ENCODE results near the gene AGBL5. TPM values are rescaled to one million over a fixed set of nuclear protein-coding genes. Genes with fewer than 3 reads are reported as not detected.

Gene AGBL5
- total RNA-seq, 2 donors from 2014 or later: 56.9 to 76.1 TPM

DNA sequence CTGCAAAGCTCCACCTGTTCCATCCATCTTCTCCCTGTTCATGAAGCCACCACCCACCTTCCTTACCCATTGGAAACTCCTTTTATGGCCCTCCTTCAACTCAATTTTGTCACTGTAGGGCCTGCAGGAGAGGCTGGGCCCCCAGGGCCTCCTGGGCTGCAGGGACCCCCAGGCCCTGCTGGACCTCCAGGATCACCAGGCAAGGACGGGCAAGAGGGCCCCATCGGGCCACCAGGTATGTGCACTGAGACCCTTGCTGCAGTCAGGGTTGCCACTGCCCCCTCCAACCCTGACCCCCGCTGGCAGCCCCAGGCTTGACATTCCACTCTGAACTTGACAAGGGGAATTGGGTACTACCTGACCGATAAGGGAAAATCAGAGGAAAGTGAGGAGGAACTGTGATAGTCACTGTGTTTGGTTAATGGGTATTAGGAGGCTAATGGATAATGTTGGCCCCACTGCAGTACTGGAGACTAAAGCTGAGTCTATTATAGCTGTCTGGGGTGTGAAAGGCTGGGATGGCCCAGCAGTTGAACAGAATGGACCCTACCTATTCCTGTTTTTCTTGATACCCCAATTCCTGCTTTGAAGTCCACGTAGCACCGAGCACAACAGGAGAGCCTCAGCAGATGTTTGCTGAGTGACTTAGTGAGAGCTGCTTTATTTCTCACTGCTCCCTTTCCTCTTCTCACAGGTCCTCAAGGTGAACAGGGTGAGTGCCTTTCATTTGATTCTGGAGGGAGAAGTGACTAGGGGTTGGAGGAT, 33.0 kb downstream of the AGBL5 start:
- H3K27ac Mint-ChIP-seq: no peak overlapping the region
- DNase-seq: no peak

DNA sequence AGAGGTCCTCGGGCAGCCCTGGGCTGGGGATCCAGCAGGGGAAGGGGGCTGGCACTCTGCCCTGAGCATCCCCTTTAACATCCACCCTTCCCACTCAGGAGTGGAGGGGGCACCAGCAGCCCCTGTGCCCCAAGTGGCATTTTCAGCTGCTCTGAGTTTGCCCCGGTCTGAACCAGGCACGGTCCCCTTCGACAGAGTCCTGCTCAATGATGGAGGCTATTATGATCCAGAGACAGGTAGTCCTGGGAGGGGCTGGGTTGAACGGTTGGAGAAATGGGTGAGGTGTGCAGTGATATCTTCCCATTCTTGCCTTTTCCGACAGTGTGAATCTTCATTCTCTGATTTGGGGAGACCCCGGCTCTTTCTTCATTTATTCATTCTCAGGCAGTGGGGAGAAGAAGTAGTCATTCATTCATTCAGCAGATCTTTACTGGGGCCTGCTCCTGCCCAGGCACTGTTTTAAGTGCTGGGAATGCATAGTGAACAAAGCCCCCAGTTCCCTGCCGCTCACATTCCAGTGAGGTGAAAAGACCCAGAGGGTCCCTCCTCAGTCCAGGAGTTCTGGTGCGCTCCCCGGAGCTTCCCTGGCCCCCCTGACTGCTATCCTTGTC, 33.7 kb downstream of the AGBL5 start:
- Mint-ChIP-seq H3K36me3 (ENCODE audit: low read depth) (no peaks in the 10 kb centered on the region), H3K4me1 (peaks cover 9% of the 10 kb centered on the region), H3K27me3 (ENCODE audit: insufficient read depth) (peaks cover 28% of the 10 kb centered on the region), H3K9me3 (no peaks in the 10 kb centered on the region), H3K4me3 (peak overlapping the region; percentile 58), H3K27ac (no peak overlapping the region)
- Histone ChIP-seq H3K9ac (ENCODE audit: extremely low read depth, low read length, poor library complexity, severe bottlenecking) (no peak overlapping the region), H3K27me3 (ENCODE audit: control insufficient read depth, insufficient read depth, low read length, poor library complexity, severe bottlenecking) (peaks cover 26% of the 10 kb centered on the region), H3K27ac (ENCODE audit: low read depth, low read length) (no peak overlapping the region), H3K4me3 (ENCODE audit: low read length) (peak overlapping the region; percentile 81), H3K36me3 (ENCODE audit: control insufficient read depth, insufficient read depth, low read length) (no peaks in the 10 kb centered on the region), H3K9me3 (ENCODE audit: control insufficient read depth, low read length) (no peaks in the 10 kb centered on the region), H3K4me1 (ENCODE audit: control insufficient read depth, insufficient read depth, low read length) (no peaks in the 10 kb centered on the region)
- DNase-seq: no peak
- 47 to 65% methylated on average over 3 to 9 of the region's 10 CpGs for WGBS, 2 experiments (ENCODE audit: insufficient coverage in 1 of 2, insufficient read length in 1 of 2)
- TF ChIP-seq, protein P1, sequence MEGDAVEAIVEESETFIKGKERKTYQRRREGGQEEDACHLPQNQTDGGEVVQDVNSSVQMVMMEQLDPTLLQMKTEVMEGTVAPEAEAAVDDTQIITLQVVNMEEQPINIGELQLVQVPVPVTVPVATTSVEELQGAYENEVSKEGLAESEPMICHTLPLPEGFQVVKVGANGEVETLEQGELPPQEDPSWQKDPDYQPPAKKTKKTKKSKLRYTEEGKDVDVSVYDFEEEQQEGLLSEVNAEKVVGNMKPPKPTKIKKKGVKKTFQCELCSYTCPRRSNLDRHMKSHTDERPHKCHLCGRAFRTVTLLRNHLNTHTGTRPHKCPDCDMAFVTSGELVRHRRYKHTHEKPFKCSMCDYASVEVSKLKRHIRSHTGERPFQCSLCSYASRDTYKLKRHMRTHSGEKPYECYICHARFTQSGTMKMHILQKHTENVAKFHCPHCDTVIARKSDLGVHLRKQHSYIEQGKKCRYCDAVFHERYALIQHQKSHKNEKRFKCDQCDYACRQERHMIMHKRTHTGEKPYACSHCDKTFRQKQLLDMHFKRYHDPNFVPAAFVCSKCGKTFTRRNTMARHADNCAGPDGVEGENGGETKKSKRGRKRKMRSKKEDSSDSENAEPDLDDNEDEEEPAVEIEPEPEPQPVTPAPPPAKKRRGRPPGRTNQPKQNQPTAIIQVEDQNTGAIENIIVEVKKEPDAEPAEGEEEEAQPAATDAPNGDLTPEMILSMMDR (conservative IDR thresholded peaks at IDR 0.05): no peak

More for the DNA sequence above, 33.0 kb downstream of the AGBL5 start:
- Mint-ChIP-seq H3K27me3 (ENCODE audit: insufficient read depth) (peaks cover 26% of the 10 kb centered on the region), H3K36me3 (ENCODE audit: low read depth) (no peaks in the 10 kb centered on the region), H3K4me3 (no peak overlapping the region), H3K4me1 (peaks cover 9% of the 10 kb centered on the region), H3K9me3 (no peaks in the 10 kb centered on the region)
- no peaks in the 10 kb centered on the region for H3K9me3 ChIP-seq (ENCODE audit: control insufficient read depth, low read length)
- no peak overlapping the region for H3K27ac ChIP-seq (ENCODE audit: low read depth, low read length)
- peaks cover 26% of the 10 kb centered on the region for H3K27me3 ChIP-seq (ENCODE audit: control insufficient read depth, insufficient read depth, low read length, poor library complexity, severe bottlenecking)
- H3K4me1 ChIP-seq (ENCODE audit: control insufficient read depth, insufficient read depth, low read length): no peaks in the 10 kb centered on the region
- H3K36me3 ChIP-seq (ENCODE audit: control insufficient read depth, insufficient read depth, low read length): no peaks in the 10 kb centered on the region
- no peak overlapping the region for H3K9ac ChIP-seq (ENCODE audit: extremely low read depth, low read length, poor library complexity, severe bottlenecking)
- 76 to 89% methylated on average over 5 to 6 of the region's 6 CpGs for WGBS, 2 experiments (ENCODE audit: insufficient coverage in 1 of 2, insufficient read length in 1 of 2)
- TF ChIP-seq, protein P1 (conservative IDR thresholded peaks at IDR 0.05): no peak
- no peak overlapping the region for H3K4me3 ChIP-seq (ENCODE audit: low read length)

DNA sequence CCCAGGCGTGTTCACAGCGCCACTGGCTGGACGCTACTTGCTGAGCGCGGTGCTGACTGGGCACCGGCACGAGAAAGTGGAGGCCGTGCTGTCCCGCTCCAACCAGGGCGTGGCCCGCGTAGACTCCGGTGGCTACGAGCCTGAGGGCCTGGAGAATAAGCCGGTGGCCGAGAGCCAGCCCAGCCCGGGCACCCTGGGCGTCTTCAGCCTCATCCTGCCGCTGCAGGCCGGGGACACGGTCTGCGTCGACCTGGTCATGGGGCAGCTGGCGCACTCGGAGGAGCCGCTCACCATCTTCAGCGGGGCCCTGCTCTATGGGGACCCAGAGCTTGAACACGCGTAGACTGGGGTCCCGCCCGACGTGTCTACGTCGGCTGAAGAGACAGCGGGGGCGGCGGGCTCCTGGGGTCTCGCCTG, 34.2 kb downstream of the AGBL5 start:
- Histone ChIP-seq H3K27ac (ENCODE audit: low read depth, low read length) (no peak overlapping the region), H3K27me3 (ENCODE audit: control insufficient read depth, insufficient read depth, low read length, poor library complexity, severe bottlenecking) (peaks cover 26% of the 10 kb centered on the region), H3K4me3 (ENCODE audit: low read length) (peak overlapping the region; percentile 81), H3K4me1 (ENCODE audit: control insufficient read depth, insufficient read depth, low read length) (no peaks in the 10 kb centered on the region), H3K9ac (ENCODE audit: extremely low read depth, low read length, poor library complexity, severe bottlenecking) (peak overlapping the region; percentile 66), H3K9me3 (ENCODE audit: control insufficient read depth, low read length) (no peaks in the 10 kb centered on the region), H3K36me3 (ENCODE audit: control insufficient read depth, insufficient read depth, low read length) (no peaks in the 10 kb centered on the region)
- Mint-ChIP-seq H3K36me3 (ENCODE audit: low read depth) (no peaks in the 10 kb centered on the region), H3K9me3 (no peaks in the 10 kb centered on the region), H3K27ac (no peak overlapping the region), H3K4me1 (peaks cover 9% of the 10 kb centered on the region), H3K27me3 (ENCODE audit: insufficient read depth) (peaks cover 28% of the 10 kb centered on the region), H3K4me3 (peak overlapping the region; percentile 58)
- WGBS, 2 experiments (ENCODE audit: insufficient coverage in 1 of 2, insufficient read length in 1 of 2): 4 to 5% methylated on average over 18 to 38 of the region's 38 CpGs
- peak; percentile 85 for DNase-seq
- TF ChIP-seq, protein P1 (conservative IDR thresholded peaks at IDR 0.05): peak; percentile 47

Measured in endodermal cell (in vitro differentiated cells).